ENCODE measurements around the gene BBLN.

DNA sequence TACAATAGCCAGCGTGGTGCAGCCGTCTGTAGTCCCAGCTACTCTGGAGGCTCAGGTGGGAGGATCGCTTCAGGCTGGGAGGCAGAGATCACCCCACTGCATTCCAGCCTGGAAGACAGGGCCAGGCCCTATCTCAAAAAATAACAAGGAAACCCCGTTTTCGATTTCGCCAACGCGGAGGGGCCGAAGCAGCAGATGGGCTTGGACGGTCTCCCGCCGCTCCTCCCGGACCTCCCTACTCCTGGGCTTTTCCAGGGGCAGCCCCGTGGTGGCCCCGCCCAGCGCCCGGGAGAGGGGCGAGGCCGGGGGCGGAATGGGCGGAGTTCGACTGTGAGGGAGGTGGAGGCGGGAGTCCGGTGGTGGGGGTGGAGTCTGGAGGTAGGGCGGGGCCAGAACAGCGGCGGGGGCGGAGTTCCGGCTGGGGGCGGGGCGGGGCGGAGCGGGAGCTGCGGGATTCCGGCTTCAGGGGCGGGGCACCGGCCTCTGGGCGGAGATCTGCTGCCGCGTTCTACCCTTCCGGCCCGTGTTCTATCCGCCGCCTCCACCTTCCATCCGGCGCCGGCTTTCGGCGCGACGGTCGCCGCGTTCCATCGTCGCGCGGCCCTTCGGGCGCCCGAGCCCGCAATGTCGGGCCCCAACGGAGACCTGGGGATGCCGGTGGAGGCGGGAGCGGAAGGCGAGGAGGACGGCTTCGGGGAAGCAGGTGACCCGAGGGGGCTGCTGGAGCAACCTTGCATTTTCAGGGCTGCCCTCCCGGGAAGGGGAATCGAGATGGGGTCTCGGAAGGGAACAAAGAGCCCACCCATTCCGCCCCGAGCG, at the start of gene BBLN:
- TF ChIP-seq YY1 (IDR thresholded peaks at IDR 0.05; ENCODE audit: insufficient read depth, insufficient read length) (no peak), ZNF274 (IDR thresholded peaks at IDR 0.05; ENCODE audit: low read depth, low read length) (no peak)
